Epidermal melanocyte (primary cell): ENCODE results near the gene IL13.
"Not testable (repeated sequence)": the region's sequence is repeated elsewhere in the genome, so short reads cannot be mapped to it uniquely, and the experiment has no call there.

Source experiments
- DNase-seq: peaks from one replicate; pipeline ENCODE4 v3.0.0; 2011; ENCODE audit warnings: low spot score; ENCODE audit not compliant: insufficient read length

IL13 gene

DNA sequence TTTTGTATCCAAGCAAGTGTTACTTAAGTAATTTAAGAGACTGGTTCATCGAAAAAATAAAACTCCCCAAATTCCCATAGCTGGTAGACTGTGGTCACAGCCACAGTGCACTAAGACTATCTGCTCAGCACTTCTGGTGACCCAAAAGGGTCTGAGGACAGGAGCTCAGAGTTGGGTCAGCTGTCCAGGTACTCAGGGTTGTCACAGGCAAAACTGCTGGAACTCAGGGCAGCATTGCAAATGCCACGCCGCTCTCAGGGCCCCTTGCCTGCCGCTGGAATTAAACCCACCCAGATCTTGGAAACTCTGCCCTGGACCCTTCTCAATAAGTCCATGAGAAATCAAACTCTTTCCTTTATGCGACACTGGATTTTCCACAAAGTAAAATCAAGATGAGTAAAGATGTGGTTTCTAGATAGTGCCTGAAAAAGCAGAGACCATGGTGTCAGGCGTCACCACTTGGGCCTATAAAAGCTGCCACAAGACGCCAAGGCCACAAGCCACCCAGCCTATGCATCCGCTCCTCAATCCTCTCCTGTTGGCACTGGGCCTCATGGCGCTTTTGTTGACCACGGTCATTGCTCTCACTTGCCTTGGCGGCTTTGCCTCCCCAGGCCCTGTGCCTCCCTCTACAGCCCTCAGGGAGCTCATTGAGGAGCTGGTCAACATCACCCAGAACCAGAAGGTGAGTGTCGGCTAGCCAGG is at the start of gene IL13:
Gene IL13 (plus strand): TSS at position 498 of the 705 bp plus-strand sequence. CDS start 14 bp downstream, at position 512.
- DNase-seq: no peak

DNA sequence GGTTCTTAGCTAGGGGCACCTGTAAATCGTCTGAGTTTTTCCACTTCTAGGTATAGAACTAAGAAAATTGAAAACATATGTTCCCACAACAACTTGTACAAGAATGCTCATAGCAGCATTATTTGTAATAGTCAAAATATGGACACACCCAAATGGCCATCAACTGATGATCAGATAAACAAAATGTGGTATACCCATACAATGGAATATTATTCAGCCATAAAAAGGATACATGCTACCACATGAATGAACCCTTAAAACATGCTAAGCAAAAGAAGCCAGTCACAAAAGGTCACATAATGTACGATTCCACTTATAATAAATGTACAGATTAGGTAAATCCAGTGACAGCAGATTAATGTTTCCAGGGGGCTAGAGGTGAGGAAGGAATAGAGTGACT is 46.0 kb upstream of the IL13 start:
- DNase-seq: no peak

DNA sequence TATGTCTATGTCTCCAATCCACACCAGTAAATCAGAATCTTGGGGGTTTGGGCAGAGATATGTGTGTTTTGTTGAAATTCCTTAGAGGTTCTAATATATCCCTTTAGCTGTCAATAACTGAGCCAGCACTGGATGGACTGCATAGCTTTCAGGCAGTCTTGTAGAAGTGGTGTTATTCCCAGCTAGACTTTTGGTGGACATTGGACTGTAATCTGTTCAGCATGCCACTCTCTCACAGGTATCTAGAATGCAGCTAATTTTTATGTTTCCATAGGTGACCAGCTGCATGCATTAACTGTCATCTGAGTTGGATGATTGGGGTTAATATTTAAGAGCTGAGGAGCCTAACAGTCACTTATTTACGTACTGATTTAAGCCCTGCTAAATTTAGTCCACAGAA is 45.1 kb upstream of the IL13 start:
- no peak for DNase-seq

DNA sequence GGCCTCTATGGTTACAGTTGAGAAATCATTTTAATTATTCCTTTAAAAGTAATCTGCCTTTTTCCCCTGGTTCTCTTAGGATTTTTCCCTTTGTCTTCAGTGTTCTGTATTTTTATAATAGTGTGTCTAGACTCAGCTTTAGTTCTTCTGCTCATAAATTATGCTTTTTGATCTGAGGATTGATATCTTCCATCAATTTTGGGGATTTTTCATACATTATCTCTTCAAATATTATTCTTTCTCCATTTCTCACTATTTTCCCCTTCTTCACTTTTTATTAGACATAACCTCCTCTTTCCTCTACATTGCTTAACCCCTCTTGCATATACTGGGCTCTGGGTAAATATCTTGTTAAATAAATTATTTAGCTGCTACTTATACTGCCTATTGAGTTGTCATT is 36.3 kb upstream of the IL13 start:
- DNase-seq: no peak

DNA sequence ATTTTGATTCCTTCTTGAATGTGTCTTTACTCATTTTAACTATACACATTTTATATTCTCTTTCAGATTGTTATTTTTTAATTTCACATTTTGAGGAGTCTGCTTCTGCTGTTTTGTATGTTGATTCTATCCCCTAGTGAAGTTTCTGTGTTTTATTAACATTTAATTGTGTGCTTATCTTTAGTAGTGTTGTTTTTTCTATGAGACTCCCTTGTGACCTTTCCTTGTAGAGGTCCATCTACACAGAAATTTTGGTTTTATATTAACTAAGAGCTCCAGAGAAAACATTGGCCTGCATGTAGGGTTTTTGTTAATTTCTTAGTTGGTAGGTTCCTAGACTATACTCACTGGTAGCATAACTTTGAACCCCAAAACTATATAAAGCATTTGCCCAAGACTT is 35.4 kb upstream of the IL13 start:
- no peak for DNase-seq

DNA sequence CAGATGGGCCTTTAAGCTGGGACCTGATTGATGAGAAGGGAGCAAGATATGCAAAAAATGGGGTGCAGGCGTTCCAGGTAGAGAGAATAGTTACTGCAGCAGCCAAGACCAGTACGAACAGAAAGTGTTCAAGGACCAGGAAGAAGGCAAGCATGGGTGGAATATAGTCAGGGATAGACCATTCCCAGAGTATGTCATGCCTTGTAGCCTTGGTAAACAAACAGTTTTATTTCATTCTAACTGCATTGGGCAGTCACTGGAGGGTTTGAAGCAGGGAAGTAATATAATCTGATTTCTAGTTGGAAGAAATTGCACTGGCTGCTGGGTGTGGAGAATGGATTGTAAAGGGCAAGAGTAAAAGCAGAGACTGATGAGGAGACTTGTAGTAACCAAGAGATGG is 30.5 kb upstream of the IL13 start:
- DNase-seq: no peak

DNA sequence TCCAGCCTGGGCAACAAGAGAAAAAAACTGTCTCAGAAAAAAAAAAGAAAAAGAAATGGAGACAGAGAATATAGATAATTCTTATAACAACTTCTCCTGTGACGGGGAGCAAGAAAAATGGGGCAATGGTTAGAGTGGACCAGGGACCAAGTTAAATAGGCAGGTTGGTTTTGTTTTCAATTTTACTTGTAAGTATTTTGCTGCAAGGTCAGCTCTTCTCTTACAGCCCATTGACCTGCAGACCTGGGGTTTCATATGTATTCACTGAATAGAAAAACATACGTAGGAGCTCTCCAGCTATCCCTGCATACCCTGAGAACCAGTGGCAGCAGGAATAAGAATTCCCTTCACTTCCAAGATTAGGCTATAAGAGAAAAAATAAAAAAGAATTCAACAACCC is 29.2 kb upstream of the IL13 start:
- no peak for DNase-seq

DNA sequence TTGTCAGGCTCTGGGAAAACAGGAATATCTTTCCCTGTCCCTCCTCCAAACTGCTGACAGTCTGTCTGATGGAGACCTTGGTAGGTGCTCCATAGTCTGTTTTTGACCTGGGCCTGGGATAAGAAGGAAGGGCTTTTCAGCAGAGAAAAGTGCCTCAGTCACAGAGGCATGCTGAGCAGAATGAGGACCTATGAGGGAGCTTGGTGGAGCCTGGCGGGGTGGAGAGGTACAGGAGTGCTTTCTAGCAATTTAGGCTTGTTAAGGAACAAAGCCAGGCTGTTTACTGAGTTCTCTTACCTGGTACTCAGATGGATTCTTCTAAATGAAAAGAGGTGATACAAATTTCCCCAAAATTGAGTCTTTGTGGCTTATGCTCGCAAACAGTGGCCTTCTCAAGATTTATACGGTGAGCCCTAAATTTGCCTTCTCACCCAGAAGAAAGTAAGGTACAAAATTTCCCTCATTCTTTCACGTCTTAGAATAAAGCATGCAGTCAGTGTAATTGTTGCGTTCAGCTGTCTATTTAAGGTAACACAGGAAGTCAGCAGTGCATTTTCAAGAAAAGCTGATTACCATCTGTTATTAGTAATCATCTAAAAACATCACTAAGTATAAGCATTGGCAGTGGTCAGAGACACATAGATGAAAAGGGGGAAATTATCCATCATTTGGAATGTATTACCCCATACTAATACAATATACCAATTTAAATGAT is 28.6 kb upstream of the IL13 start:
- DNase-seq: no peak

DNA sequence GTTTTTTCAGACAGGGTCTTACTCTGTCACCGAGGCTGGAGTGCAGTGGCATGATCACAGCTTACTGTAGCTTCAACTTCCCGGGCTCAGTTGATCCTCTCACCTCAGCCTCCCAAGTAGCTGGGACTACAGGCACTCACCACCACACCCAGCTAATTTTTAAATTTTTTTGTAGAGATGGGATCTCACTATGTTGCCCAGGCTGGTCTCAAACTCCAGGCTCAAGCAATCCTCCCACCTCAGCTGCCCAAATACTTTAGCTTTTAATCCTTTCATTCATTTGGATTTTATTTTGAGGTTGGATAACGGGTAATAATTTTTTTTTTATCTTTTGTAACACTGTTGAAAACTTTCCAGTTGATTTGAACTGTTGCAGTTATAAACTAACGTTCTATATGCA is 24.4 kb upstream of the IL13 start:
- DNase-seq: not testable (repeated sequence)

DNA sequence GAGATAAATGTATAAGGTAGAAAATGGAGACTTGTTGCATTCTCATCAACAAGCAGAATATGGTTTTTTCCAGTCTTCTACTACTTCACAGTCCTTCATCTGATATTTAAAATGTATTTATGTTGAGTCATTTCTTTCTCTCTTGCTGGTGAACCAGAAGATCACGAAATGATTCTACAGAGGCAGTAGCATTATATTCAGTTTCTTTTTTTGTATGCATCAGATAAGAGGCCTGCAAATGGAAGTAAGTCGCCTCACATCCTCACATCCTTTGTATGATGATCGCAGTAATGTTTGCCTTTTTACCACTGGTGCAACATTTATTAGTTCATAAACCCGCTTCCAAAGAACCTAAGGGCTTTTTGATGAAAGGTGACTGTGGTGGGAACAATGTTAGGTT is 22.1 kb upstream of the IL13 start:
- DNase-seq: no peak

DNA sequence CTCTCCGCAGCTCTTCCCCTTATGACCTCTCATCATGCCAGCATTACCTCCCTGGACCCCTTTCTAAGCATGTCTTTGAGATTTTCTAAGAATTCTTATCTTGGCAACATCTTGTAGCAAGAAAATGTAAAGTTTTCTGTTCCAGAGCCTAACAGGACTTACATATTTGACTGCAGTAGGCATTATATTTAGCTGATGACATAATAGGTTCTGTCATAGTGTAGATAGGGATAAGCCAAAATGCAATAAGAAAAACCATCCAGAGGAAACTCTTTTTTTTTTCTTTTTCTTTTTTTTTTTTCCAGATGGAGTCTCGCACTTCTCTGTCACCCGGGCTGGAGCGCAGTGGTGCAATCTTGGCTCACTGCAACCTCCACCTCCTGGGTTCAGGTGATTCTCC is 20.7 kb upstream of the IL13 start:
- DNase-seq: no peak

DNA sequence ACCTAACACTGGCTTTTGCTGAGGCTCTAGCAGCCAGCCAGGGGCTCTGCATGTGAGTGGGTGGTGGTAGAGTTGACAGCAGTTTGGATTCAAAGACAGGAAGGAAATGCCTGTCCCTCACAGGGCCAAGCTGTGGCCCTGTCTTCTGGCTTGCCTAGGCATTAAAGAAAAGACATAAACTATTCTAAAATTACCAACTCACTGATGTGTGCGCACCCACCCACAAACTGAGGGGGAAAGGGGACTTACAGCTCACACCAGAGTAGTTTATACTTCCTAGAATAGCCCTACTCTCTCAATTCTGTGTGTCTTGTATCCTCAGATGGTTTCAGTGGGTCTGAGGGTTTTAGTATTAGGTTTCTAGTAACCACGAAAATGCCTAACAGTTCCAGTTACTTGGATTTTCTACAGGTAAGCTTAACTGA is 18.3 kb upstream of the IL13 start:
- DNase-seq: no peak

DNA sequence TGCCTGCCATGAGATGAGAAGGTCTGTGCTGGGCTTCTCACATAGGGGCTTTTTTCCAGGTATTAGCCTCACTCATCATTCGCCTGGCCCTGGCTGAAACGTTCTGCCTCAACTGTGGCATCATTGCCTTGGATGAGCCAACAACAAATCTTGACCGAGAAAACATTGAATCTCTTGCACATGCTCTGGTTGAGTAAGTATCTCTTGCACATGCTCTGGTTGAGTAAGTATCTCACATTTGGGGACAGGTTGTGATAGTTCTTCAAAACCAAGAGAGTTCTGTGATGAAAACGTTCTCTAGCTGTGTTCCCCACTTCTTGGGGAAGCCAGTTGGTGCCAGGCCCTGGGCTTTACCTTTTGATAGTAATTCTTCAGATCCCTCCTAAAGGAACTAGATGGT is 17.4 kb upstream of the IL13 start:
- no peak for DNase-seq

DNA sequence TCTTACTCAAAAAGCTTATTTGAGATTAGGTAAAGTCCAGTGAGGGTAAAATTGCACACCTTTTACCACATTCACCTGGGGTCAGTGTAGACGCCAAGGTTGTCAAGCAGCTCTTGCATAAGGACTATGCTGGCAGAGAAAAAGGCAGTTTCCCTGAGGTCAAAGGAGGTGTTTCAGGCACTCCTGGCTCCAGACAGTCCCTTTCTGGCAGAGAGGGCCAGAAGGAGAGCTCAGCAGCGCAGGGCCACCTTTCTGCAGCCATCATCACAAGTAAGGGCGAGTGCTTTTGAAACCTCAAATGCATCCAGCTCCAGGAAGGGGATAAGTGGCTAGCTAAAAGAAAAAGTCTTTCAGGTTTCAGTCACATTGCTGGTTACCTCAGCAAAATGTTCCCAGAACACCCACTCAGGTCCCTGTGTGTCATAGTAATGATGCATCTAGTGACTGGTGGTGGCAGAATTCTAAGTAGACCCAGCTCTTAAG is 16.7 kb upstream of the IL13 start:
- DNase-seq: no peak

DNA sequence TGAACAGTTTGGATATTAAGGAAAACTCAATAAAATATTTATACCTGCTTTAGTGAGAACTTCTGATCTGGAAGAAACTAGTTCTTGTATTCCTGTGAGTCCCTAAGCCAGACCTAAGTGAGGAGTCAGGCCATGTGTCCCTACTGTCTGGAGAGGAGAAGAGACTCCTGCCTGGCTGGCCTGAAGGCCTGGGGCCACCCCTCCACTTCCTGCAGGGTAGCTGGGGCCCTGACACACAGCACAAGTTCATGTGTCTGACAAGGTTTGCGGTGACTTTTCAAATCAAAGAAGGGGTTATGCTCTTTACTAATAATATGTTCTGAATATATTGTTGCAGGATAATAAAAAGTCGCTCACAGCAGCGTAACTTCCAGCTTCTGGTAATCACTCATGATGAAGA is 16.1 kb upstream of the IL13 start:
- DNase-seq: no peak

DNA sequence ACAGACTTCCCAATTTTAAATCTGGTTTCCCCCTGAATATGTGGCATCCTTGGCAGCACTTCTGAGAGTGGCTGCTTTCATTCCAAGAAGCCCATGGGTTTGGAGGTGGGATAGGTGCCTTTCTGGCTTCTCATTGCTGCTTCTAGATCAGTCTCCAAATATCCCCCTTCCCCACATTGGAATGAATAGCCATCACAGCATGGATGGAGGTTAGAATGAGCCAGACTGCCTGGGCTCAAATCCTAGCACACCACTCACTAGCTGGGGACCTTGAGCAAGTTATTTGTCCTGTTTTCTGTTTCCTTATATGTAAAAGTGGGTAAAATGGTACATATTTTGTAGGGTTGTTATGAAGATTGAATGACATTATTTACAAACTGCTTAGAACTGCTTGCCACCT is 13.8 kb upstream of the IL13 start:
- no peak for DNase-seq

DNA sequence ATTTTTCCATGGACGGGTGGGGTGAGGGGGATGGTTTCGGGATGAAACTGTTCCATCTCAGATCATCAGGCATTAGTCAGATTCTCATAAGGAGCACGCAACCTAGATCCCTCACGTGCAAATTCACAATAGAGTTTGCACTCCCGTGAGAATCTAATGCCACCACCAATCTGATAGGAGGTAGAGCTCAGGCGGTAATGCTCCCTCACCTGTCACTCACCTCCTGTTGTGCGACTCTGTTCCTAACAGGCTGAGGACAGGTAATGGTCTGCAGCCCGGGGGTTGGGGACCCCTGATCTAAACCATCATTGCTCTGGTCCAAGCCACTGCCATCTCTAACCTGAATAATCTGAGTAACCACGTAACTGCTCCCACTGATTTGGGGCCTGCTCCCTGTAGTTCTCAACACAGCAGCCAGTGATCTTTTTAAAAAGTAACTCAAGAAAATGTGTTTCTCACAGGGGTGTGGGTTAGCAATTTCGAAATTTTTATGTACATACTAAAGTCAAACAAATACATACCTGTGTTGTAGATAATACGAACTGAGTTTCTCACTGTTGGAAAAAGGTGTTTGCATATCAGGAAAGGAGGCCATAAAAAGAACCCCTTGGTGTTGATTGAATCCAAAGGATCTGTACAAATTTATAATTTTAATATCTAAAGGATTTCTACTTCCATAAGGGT is 11.2 kb upstream of the IL13 start:
- DNase-seq: no peak

DNA sequence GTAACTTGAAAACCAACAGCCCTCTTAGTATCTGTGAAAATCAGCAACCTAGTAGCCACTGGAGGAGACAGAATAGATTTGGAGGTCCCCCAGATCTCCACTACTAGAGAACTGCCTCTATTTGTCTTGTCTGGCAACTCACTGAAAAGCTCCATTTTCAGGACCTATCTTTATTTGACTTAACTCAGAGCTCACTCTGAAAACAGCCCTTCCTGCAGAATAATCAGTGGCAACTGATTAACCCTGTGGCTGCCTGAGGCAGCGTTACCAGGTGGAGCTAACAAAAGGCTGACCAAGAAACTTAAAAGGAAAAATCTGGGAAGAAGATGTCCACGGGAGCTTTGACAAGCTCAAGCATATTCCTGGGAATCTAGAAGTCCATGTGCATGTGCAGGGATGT is 10.5 kb upstream of the IL13 start:
- no peak for DNase-seq

DNA sequence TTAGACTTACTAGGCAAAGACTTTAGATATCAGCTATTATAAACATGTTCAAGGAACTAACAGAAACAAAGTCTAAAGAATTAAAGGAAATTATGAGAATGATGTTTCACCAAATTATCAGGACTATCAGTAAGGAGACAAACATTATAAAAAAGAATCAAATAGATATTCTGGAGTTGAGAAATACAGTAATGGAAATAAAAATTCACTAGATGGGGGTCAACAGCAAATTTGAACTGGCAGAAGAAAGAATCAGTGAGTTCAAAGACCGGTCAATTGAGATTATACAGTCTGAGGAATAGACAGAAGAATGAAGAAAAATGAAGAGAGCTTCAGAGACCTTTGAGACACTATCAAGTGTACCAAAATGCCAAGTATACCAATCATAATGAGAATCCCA is 9.6 kb upstream of the IL13 start:
- DNase-seq: no peak

DNA sequence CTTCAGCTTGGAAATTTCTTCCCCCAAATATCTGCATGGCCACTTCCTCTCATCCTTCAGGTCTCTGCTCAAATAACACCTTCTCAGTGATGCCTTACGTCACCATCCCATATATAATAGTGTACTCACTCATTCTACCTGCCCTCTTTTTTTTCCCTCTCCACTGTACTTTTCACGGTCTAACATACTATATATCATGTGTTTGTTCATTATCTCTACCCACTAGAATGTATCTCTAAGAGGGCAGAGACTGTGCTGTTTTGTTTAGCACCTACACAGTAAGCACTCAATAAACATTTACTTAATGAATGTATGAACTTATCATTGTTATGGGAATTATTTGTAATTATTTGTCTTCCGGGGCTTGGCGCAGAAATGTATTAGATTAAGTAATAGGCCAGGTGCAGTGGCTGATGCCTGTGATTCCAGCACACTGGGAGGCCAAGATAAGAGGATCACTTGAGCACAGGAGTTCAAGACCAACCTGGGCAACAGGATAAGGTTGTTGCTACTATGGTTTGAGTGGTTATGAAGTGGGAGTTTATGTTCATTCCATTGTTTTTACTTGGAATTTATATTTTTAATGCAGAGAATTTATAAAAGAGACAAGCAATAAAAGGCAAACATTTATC is 6.0 kb upstream of the IL13 start:
- no peak for DNase-seq

DNA sequence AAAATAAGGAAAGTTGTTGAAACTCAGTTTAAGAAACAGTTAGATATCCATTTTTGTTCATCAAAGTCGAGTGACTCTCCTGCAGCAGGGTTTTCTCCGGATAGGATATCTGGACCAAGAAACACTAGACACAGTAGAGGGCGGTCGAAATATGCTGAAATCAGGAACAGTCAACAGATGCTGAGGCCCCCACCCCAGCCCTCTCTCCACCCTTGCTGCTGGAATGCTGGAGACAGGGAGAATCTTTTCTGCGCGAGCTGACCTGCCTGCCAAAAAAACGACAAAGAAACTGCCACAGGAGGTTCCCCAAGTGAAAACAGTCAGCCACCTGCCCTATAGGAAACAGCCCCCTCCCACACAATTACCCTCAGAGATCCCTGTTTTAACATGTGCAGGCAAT is 4.3 kb upstream of the IL13 start:
- no peak for DNase-seq
